GM18499 (cell line): ENCODE results near the gene EMB.
"Not testable (repeated sequence)": the region's sequence is repeated elsewhere in the genome, so short reads cannot be mapped to it uniquely, and the experiment has no call there.

Source experiments
- ATAC-seq: cut with Tn5 transposase; IDR thresholded peaks from one replicate; pipeline ENCODE4 v1.9.1; 2021; ENCODE audit warnings: moderate number of reproducible peaks; ENCODE audit not compliant: insufficient read depth, unreplicated experiment

EMB gene

DNA sequence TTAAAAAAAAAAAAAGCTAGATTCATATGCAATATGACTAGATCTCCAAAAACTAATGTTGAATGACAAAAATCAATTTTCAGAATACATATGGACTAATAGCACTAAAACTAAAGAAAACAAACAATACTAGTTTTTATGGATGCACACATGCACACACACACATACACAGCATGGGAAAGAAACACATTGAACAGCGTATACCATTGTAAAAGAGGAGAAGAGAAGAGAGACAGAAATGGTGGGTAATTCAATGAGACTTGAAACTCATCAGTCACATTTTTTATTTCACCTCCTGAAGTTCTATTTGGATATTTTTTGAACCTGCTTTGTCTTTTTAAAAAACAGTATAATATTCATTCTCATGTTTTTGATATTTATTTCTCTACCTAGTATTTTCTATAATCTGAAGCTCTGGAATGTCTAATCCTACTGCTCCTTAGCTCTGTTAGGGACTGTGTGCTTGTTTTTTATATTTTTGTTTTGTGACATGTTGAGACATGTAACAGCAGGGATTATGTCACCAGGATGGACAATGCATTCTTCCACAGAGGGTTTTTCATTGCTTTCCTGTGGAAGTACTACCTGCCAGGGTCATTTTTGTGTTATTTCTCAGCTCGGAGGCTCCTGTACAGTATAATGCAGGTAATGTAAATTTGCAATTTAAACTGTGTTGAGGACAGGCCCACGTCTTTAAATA is 17.8 kb downstream of the EMB start:
- ATAC-seq, result not testable (repeated sequence)

DNA sequence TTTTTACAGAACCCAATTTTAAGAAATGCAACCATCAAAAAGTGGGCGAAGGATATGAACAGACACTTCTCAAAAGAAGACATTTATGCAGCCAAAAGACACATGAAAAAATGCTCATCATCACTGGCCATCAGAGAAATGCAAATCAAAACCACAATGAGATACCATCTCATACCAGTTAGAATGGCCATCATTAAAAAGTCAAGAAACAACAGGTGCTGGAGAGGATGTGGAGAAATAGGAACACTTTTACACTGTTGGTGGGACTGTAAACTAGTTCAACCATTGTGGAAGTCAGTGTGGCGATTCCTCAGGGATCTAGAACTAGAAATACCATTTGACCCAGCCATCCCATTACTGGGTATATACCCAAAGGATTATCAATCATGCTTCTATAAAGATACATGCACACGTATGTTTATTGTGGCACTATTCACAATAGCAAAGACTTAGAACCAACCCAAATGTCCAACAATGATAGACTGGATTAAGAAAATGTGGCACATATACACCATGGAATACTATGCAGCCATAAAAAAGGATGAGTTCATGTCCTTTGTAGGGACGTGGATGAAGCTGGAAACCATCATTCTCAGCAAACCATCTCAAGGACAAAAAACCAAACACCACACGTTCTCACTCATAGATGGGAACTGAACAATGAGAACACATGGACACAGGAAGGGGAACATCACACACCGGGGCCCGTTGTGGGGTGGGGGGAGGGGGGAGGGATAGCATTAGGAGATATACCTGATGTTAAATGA is 19.7 kb downstream of the EMB start:
- not testable (repeated sequence) for ATAC-seq

DNA sequence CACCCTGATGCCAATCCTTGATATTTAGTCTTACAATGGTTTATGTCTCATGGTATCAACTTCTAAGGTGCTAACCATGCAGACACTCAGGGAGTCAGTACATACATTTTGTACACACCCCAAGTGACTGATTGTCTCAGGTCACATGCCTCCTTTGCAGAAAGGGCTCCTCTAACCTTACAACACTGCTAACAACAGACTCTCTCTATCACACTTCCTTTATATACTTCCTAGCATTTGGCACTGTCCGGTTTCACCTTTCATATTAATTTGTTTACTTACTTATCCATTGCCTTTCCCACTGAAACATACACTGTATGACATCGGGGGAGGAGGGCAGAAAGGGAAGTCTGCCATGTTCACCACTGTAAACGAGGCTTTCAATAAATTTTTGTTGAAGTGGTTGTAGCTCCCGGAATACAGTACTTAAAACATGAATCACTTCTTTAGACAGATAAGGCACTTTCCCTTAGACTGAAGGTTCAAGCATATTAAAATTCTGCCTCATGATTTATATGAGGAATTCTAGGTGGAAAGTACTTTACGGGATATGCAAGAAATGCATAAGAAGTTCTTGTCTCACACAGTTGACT is 20.6 kb downstream of the EMB start:
- ATAC-seq, result no peak

DNA sequence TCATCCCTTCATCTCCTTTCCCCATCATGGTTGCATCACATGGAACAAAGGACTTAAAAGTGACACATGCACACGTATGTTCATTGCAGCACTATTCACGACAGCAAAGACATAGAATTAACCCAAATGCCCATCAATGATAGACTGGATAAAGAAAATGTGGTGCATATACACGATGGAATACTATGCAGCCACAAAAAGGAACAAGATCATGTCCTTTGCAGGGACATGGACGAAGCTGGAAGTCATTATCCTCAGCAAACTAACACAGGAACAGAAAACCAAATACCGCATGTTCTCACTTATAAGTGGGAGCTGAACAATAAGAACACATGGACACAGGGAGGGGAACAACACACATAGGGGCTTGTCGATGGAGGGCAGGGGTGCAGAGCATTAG is 21.4 kb downstream of the EMB start:
- not testable (repeated sequence) for ATAC-seq

DNA sequence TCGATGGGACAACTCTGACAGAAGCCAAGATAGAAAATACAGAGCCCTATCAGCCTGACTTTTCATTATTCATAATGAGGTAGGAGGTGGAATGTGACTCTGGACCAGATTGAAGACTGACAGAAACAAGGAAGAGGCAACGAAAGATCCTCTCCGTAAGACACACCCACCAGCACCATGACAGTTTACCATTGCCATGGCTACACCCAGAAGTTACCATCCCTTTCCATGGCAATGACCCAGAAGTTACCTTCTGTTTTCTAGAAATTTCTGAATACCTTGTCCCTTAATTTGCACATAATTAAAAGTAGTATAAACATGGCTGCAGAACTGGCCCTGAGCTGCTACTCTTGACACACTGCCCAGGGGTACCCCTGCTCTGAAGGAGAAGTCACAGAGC is 24.5 kb downstream of the EMB start:
- ATAC-seq, result not testable (repeated sequence)

DNA sequence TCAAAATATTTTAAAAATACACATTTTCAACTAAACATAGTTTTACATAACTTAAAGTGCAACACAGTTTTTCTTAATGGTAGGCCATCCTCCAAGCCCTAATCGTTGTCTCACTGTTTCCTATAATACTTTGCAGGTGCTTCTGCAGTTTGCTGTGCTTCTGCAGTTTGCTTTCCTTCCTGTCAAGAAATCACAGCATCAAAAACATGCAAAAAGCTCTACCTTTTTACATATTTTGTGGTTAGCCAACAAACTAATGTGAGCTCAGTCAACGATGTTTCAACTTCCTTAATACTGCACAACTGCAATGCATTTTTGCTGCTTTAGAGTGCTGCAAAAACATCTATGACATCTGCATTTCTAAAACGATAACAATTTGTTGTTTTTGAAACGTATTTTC is 25.2 kb downstream of the EMB start:
- peak; percentile 84 for ATAC-seq

DNA sequence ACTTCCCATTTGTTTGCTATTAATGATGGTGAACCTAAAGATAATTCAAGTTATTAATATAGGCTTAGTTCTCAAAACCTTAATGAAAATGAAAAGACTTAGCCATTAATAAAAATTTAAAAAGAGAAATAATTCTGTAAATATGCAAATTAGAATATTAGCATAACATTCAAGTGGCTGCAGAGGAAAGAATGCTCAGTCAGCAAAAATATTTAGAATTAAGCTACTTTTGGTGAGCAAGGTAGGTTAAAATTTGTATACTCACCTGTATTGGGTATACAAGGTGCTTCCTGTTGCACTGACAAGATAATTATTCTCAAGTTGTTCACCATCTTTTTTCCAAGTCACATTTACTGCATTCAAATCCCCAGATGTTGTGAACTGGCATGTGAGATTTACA is 30.2 kb downstream of the EMB start:
- not testable (repeated sequence) for ATAC-seq

DNA sequence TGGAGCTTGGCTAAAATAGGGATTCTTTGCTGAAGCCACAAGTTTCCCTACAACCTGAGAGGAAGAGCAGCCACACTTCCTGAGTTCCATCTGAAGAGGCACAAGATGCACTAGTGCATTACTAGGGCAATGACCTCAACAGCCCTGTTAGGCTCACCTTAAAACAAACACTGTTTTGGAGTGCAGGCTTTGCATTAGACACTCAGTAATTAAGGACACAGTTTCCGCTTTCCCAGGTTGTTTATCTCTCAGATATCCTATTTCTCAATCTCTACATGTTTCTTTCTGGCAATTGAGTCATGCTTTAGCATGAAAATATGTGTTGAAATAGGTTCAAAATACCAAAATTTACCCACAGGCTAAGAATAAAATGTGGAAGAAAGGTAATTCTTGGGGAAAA is 34.2 kb downstream of the EMB start:
- ATAC-seq, result no peak

DNA sequence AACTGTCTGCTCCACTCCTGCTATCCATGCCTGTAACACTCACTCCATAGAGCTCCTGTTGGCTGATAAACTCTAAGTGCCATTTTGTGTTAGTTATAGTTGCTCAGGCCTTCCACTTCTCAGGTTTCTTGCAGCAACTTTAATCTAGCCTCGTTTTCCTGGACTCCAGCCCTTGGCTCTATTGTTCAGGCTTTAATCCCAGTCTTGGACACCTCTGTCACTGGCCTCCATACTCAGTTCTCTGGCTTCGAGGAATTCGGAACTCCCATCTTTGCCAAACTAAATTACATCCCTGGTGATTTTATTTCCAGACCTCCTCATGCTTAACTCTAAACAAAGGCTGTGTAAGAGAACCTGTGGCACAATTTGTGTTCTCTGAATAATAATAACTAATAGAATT is 39.8 kb downstream of the EMB start:
- ATAC-seq, result no peak

DNA sequence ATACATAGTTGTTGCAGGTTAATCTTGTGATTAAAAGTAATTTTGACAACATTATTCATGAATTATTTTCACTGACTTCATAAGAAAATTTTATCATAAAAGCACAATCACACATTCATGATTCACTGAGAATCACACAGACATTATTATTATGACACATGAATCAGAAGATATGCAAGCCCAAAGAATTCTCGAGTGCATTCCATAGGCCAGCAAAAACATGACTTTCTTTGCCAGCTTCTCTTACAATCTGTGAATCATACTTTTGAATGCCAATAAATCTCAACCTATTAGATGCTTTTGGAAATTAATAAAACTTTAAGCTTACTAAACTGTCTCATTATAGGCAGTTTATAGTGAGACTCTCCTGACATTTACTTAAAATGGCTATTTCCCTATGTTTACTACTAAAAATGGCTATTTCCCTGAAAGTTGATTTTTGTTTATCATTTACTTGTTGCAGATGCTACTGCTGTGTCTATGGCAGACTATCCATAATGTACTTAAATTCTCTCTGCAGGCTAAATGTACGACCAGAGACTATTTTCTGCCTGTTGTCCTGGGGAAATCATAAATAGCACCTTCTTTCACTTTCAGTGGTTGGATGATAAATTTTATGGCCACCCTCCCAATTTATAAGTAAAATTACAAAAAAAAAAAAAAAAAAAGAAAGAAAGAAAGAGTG is 47.0 kb downstream of the EMB start:
- not testable (repeated sequence) for ATAC-seq

DNA sequence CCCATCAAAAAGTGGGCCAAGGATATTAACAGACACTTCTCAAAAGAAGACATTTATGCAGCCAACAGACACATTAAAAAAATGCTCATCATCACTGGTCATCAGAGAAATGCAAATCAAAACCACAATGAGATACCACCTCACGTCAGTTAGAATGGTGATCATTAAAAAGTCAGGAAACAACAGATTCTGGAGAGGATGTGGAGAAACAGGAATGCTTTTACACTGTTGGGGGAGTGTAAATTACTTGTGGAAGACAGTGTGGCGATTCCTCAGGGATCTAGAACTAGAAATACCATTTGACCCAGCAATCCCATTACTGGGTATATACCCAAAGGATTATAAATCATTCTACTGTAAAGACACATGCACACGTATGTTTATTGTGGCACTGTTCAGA is 48.8 kb downstream of the EMB start:
- ATAC-seq, result not testable (repeated sequence)

DNA sequence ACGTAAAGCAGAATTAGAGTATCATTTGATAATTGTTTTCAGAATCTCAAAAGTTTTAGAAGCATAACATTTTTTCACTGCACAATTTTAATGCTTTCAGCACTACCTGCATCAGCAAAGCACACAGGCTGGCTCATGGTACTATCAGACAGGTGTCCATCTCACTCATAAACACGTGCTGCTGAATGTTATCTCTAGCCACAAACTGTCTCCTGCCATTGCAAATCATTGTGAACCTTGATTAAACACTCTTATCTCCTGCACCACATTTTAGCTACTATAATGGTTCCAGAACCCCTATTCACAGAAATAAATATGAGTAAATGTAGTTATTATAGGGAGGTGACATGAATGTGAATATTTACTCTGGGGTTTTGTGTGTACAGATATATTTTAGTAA is 56.7 kb downstream of the EMB start:
- not testable (repeated sequence) for ATAC-seq

DNA sequence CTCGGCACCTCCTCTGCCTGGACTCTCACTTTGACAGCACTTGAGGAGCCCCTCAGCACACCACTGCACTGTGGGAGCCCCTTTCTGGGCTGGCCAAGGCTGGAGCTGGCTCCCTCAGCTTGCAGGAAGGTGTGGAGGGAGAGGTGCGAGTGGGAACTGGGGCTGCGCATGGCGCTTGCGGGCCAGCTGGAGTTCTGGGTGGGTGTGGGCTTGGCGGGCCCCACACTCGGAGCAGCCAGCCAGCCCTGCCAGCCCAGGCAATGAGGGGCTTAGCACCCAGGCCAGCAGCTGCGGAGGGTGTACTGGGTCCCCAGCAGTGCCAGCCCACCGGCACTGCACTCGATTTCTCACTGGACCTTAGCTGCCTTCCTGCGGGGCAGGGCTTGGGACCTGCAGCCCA is 64.4 kb downstream of the EMB start:
- not testable (repeated sequence) for ATAC-seq

DNA sequence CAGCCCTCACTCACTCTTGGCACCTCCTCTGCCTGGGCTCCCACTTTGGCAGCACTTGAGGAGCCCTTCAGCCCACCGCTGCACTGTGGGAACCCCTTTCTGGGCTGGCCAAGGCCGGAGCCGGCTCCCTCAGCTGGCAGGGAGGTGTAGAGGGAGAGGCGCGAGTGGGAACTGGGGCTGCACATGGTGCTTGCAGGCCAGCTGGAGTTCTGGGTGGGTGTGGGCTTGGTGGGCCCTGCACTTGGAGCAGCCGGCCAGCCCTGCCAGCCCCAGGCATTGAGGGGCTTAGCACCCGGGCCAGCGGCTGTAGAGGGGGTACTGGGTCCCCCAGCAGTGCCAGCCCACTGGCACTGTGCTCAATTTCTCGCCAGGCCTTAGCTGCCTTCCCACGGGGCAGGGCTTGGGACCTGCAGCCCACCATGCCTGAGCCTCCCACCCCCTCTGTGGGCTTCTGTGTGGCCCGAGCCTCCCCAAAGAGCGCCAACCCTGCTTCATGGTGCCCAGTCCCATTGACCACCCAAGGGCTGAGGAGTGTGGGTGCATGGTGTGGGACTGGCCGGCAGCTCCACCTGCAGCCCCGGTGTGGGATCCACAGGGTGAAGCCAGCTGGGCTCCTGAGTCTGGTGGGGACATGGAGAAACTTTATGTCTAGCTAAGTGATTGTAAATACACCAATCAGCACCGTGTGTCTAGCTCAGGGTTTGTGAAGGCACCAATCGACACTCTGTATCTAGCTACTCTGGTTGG is 71.6 kb downstream of the EMB start:
- not testable (repeated sequence) for ATAC-seq

DNA sequence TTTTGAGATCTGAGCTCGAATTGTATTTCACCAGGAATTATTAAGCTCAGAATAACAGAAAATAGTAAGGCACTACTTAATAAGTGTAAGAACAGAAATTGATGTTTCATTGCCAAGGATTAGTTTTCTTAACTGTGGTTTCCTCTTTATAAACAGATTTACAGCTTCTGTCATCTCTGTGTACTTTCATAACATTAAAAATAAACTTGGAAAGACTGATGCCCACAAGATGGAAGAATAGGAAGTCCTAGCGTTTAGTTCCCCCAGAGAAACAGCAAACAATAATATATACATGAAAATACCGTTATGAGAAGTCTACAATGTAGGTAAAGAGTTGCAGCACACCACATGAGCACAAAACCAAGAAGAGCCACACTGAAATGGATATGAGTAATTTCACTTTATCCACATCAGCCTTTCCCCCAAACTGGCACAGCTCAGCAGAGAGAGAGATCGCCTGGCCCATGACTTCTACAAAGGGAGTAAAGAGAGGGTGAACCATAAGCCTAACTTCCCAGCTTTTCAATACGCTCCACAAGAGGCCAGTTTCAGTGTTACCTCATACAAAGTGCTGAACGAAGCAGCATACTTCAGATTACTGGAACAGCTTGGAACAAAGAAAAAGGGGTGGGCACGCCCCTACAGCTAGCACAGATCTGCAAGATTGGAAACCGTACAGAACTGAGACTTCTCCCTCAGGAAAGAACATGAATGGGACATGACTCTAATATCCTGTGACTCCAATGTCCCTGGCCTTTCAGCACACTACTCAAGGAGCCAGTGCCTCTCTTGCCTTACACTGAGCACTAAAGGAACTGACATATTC is 75.4 kb downstream of the EMB start:
- ATAC-seq, result no peak

DNA sequence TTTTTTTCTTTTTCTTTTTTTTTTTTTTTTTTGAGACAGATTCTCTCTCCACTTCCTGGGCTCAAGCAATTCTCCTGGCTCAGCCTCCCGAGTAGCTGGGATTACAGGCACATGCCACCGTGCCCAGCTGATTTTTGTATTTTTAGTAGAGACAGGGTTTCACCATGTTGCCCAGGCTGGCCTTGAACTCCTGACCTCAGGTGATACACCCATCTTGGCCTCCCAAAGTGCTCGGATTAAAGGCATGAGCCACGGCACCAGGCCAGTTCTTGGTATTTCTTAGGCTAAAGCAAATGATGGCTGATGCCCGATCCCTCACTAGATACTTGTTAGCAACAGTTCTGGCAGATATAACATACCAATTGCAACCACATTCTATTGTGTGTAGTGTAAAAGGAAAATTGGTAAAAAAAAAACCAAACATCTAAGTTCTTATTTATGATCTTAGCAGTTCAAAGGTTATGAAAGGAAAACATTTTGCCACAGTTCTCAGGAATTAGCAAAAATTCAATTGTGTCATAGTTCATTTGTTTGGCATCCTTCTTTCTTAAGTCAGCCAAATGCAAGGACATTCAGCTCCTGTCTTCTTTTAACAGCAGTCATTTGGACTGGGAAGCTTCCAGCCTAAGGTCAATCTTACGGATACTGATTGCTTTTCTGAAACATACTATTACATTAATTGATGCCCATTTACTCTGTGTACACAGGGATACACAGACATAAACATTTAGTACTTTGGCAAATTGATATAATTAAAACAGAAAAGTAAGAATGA is 76.4 kb downstream of the EMB start:
- not testable (repeated sequence) for ATAC-seq

DNA sequence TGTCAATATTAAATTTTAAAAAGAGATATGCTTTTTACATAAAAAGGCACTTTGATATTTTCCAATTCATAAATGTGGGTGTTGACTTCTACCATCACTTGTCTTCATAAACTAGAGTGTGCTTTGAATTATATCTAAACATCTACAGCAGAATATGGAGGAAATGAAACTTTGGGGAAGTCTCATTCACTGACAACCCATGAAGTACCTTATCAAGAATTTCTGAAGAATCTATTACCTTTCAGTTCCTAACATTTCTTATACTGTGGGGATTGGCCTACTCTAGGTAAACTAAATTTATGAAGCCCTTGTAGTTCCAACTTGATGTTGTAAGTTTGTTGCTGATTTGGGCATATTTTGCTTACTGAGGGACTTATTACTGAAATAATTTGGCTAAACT is 81.9 kb downstream of the EMB start:
- no peak for ATAC-seq

DNA sequence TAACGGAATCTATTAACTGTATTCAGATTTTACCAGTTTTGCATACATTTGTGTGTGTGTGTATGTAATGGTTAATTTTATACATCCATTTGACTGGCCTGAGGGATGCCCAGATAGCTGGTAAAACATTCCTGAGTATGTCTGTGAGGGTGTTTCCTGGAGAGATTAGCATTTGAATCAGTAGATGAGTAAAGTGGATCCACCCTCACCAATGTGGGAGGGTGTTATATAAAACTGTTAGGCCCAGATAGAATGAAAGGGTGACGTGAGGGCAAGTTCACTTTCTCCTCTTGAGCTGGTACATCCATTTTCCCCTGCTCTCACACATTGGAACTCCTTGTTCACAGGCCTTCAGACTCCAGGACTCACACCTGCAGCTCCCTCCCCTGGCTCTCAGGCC is 88.7 kb downstream of the EMB start:
- ATAC-seq, result no peak
